OCI-LY3 (cell line): ENCODE results near the gene CLCN5.

Experiments used
- EZH2phosphoT487 ChIP-seq: fragments of 200-600 bp; shearing (Covaris generic); IDR thresholded peaks from 2 replicates; pipeline ENCODE4 v1.6.1; 2018; ENCODE audit warnings: antibody characterized with exemption, mixed run types, low read depth
- TF ChIP-seq, protein P1 (sequence below): fragments of 200-600, 300-600 bp; sonication (generic); IDR thresholded peaks from 2 replicates; pipeline ENCODE4 v1.5.1; 2014; ENCODE audit warnings: antibody characterized with exemption, low read length, low read depth

- TF ChIP-seq, protein P1, sequence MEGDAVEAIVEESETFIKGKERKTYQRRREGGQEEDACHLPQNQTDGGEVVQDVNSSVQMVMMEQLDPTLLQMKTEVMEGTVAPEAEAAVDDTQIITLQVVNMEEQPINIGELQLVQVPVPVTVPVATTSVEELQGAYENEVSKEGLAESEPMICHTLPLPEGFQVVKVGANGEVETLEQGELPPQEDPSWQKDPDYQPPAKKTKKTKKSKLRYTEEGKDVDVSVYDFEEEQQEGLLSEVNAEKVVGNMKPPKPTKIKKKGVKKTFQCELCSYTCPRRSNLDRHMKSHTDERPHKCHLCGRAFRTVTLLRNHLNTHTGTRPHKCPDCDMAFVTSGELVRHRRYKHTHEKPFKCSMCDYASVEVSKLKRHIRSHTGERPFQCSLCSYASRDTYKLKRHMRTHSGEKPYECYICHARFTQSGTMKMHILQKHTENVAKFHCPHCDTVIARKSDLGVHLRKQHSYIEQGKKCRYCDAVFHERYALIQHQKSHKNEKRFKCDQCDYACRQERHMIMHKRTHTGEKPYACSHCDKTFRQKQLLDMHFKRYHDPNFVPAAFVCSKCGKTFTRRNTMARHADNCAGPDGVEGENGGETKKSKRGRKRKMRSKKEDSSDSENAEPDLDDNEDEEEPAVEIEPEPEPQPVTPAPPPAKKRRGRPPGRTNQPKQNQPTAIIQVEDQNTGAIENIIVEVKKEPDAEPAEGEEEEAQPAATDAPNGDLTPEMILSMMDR, result no peak
- no peak for TF ChIP-seq EZH2phosphoT487
Measured at GRCh38 chrX:49879656-49880277, 42.6 kb upstream of the CLCN5 start.
